T-helper 17 cell (primary cell): Measurements from ENCODE around the gene IFT122. TPM values are rescaled to one million over a fixed set of nuclear protein-coding genes. Genes with fewer than 3 reads are reported as not detected.

Experiments
- ATAC-seq: fragments of 150-1000 bp; cut with Tn5 transposase; 2 replicates; pipeline ENCODE4 v1.10.0; 2021; ENCODE audit warnings: mild to moderate bottlenecking, moderate library complexity
- DNase-seq, 3 donors: peaks; one replicate each; pipeline versions ENCODE4 v3.0.0 to v3.0.0-alpha.2; 2020 to 2021
- H3K9me3 ChIP-seq: one replicate; pipeline ENCODE4 v1.7.0; 2013; ENCODE audit warnings: low read length, mild to moderate bottlenecking; ENCODE audit not compliant: control insufficient read depth, poor library complexity, severe bottlenecking
- H3K27ac Mint-ChIP-seq: one replicate; pipeline ENCODE4 v1.8.0; 2022; ENCODE audit warnings: mild to moderate bottlenecking, moderate library complexity, mixed read lengths
- H3K27me3 Mint-ChIP-seq: one replicate; pipeline ENCODE4 v1.8.0; 2022; ENCODE audit warnings: mixed read lengths
- H3K36me3 Mint-ChIP-seq: one replicate; pipeline ENCODE4 v1.8.0; 2022; ENCODE audit warnings: low read depth, mixed read lengths
- H3K4me1 Mint-ChIP-seq: one replicate; pipeline ENCODE4 v1.8.0; 2022; ENCODE audit warnings: mild to moderate bottlenecking, mixed read lengths
- H3K4me3 Mint-ChIP-seq: one replicate; pipeline ENCODE4 v1.8.0; 2022; ENCODE audit warnings: mild to moderate bottlenecking, moderate library complexity, mixed read lengths
- total RNA-seq, 4 donors: library from RNA in 2 of 4; stranded (reverse) in 2 of 4; gene quantifications; one replicate each; pipeline ENCODE4 v1.2.3 and lab custom pipeline; 2022 to 2026

The IFT122 gene
- total RNA-seq, 2 donors from 2014 or later = 20.1 to 22.8 TPM

DNA sequence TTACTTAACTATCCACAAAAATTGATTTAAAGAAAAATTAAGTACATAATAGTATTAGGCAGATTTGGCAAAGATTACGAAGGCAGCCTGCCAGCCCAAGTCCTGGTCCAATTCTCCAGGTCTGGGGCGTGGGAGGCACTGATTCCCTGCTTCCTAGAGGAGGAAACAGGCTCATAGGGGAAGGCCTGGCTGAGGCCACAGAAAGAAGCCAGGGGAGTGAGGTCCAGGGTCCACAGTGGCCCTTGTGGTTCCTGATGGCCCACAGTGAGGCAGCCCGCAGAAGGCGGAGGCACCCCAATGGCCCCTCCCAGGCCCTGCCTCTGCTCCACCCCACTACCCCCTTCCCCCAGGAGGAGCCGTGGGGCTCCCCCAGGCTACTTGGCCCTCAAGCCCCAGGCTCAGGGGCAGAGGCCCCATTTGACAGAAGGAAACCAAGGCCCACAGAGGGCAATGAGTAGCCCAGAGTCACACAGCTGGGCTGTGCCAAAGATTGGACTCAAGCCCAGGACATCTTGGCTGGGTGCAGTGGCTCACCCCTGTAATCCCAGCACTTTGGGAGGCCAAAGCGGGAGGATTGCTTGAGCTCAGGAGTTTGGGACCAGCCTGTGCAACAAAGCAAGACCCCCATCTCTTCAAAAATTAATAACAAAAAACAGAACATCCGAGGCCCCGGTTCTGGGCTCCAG is 124.0 kb downstream of the IFT122 start:
- Mint-ChIP-seq H3K27ac (peak overlapping the region; percentile 72), H3K4me3 (no peak overlapping the region), H3K4me1 (peaks cover 5% of the 10 kb centered on the region), H3K36me3 (peaks cover 7% of the 10 kb centered on the region), H3K27me3 (no peaks in the 10 kb centered on the region)
- DNase-seq = no peak
- no peaks in the 10 kb centered on the region for H3K9me3 ChIP-seq
- ATAC-seq = no peak

DNA sequence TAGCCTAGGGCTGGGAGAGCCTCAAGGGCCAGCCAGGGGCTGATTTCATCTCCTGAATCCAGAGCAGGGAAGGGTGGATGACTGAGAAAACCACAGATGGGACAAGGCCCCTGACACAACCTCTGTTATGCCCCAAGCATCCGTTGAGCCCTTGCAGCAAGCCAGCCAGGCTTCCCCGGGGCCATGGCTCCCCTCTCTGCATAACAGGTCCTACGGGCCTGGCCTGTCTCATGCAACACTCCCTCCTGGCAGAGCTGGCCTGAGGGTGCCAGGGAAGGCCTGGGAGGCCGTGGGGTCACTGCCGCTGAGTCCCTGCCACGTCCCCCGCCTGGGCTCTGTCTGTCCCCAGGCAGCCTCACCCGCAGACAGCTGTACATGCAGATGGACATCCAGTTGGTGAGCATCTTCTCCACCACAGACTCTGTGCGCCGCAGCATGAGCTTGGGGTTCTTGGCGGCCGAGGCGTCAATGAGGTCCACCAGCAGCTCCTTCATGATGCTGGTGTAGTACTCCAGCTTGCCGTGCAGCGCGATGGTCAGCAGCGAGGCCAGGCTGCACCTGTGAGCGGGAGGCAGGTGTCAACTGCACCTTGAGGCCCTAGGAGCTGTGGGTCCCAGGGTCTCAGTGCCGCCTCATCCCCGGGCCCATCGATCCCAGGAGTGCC is 125.1 kb downstream of the IFT122 start:
- no peaks in the 10 kb centered on the region for H3K9me3 ChIP-seq
- no peak for ATAC-seq
- Mint-ChIP-seq H3K27me3 (no peaks in the 10 kb centered on the region), H3K4me3 (no peak overlapping the region), H3K27ac (peak overlapping the region; percentile 72), H3K4me1 (peaks cover 5% of the 10 kb centered on the region), H3K36me3 (peaks cover 7% of the 10 kb centered on the region)
- no peak for DNase-seq

- Mint-ChIP-seq H3K27me3 (no peaks in the 10 kb centered on the region), H3K36me3 (peaks cover 3% of the 10 kb centered on the region), H3K4me1 (peaks cover under 1% of the 10 kb centered on the region), H3K27ac (peak overlapping the region; percentile 66), H3K4me3 (no peak overlapping the region)
- ATAC-seq (no peak), DNase-seq (no peak)
- no peaks in the 10 kb centered on the region for H3K9me3 ChIP-seq
These were observed 125.9 kb downstream of the IFT122 start for GRCh38 chr3:129565902-129566301.

GRCh38 chr3:129567176-129567705 is 127.2 kb downstream of the IFT122 start:
- H3K4me1 Mint-ChIP-seq = peaks cover 6% of the 10 kb centered on the region
- ATAC-seq = no peak
- no peaks in the 10 kb centered on the region for H3K9me3 ChIP-seq
- H3K27me3 Mint-ChIP-seq = no peaks in the 10 kb centered on the region
- DNase-seq = no peak
- no peak overlapping the region for H3K4me3 Mint-ChIP-seq
- H3K27ac Mint-ChIP-seq = peak overlapping the region; percentile 66
- peaks cover 2% of the 10 kb centered on the region for H3K36me3 Mint-ChIP-seq

DNA sequence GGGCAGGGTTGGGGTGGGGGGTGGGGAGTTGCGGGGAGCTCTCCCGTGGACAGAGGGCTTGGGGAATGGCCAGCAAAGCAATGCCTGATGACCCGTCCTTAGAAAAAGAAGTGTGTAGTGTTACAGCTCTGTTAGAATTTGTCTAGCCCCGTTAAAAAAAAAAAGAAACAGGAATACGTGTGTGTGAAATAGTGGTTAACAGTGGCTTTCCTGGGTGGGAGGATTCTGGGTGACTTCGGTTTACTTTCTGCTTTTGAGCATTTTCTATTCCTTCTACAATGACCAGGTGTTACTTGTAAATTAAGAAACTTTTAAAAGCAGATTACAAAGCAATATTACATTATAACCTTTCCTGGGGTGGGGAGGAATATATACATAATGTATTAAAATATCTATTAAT is 127.9 kb downstream of the IFT122 start:
- H3K27ac Mint-ChIP-seq = peak overlapping the region; percentile 72
- ATAC-seq = no peak
- H3K36me3 Mint-ChIP-seq = peaks cover 2% of the 10 kb centered on the region
- no peaks in the 10 kb centered on the region for H3K27me3 Mint-ChIP-seq
- peaks cover 6% of the 10 kb centered on the region for H3K4me1 Mint-ChIP-seq
- H3K4me3 Mint-ChIP-seq = no peak overlapping the region
- no peak for DNase-seq
- H3K9me3 ChIP-seq = no peaks in the 10 kb centered on the region

DNA sequence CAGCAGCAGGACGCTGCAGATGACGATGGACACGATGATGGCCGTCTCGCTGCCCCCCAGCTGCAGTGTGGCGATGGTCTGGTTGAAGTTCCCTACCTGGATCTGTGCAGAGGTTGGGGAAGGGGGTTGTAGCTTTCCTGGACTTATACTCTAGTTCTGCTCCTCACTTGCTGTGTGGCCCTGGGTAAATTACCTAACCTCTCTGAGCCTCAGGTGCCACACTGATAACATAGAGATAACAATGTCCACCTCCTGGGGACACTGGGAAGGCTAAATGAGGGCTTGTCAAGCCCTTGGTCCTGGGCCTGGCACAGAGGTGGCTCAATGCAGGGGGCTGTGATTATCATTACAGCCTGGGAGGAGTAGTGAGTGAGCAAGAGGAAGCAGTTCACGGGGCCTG is 129.8 kb downstream of the IFT122 start:
- Mint-ChIP-seq H3K27me3 (no peaks in the 10 kb centered on the region), H3K4me3 (no peak overlapping the region), H3K27ac (peak overlapping the region; percentile 72), H3K4me1 (peaks cover 11% of the 10 kb centered on the region), H3K36me3 (peaks cover 2% of the 10 kb centered on the region)
- H3K9me3 ChIP-seq = no peaks in the 10 kb centered on the region
- no peak for DNase-seq
- no peak for ATAC-seq

Other genes with a start within 250 kb of the IFT122 start
- 100 to 1,000 TPM; 101 to 102 TPM for gene COPG1, start 190.6 kb upstream of the IFT122 start, total RNA-seq
- 10 to 100 TPM; 48.2 to 55.3 TPM for gene HMCES, start 161.4 kb upstream of the IFT122 start, total RNA-seq
- 1 to 10 TPM; 2.3 to 5.2 TPM for gene EFCAB12, start 11.6 kb upstream of the IFT122 start, total RNA-seq
- 10 to 100 TPM; 44.7 to 49.4 TPM for gene MBD4, start 276 bp upstream of the IFT122 start, total RNA-seq
- gene RHO, start 88.4 kb downstream of the IFT122 start, total RNA-seq = not detected
- gene H1-8, start 103.0 kb downstream of the IFT122 start, total RNA-seq = not detected
- gene PLXND1, start 166.5 kb downstream of the IFT122 start, total RNA-seq = 100 to 1,000 TPM in 1 of 2 donors, 10 to 100 TPM in 1; 78.8 to 152 TPM